Measurements from ENCODE around the gene ZGLP1. TPM values are rescaled to one million over a fixed set of nuclear protein-coding genes. Genes with fewer than 3 reads are reported as not detected.

ZGLP1 gene
- total RNA-seq, 1 donor from 2014 or later = 3.4 TPM

- Mint-ChIP-seq H3K27ac (ENCODE audit: unreplicated experiment) (no peak overlapping the region), H3K36me3 (ENCODE audit: low read depth, unreplicated experiment) (peaks cover 2% of the 10 kb centered on the region), H3K27me3 (ENCODE audit: low read depth, unreplicated experiment) (peaks cover 81% of the 10 kb centered on the region), H3K9me3 (ENCODE audit: unreplicated experiment) (peaks cover 23% of the 10 kb centered on the region), H3K4me1 (ENCODE audit: low read depth, unreplicated experiment) (peaks cover 5% of the 10 kb centered on the region), H3K4me3 (ENCODE audit: unreplicated experiment) (no peak overlapping the region)
- H3K4me1 ChIP-seq (ENCODE audit: insufficient read depth, low read length) = peaks cover 32% of the 10 kb centered on the region
- peaks cover 57% of the 10 kb centered on the region for H3K27me3 ChIP-seq (ENCODE audit: insufficient read depth, low read length)
- H3K27ac ChIP-seq (ENCODE audit: low read depth, low read length) = no peak overlapping the region
- H3K4me3 ChIP-seq (ENCODE audit: insufficient read depth, low read depth, low read length) = peak overlapping the region; percentile 36
- H2AFZ ChIP-seq (ENCODE audit: low read depth, low read length) = peak overlapping the region; percentile 60
- TF ChIP-seq, protein P1, sequence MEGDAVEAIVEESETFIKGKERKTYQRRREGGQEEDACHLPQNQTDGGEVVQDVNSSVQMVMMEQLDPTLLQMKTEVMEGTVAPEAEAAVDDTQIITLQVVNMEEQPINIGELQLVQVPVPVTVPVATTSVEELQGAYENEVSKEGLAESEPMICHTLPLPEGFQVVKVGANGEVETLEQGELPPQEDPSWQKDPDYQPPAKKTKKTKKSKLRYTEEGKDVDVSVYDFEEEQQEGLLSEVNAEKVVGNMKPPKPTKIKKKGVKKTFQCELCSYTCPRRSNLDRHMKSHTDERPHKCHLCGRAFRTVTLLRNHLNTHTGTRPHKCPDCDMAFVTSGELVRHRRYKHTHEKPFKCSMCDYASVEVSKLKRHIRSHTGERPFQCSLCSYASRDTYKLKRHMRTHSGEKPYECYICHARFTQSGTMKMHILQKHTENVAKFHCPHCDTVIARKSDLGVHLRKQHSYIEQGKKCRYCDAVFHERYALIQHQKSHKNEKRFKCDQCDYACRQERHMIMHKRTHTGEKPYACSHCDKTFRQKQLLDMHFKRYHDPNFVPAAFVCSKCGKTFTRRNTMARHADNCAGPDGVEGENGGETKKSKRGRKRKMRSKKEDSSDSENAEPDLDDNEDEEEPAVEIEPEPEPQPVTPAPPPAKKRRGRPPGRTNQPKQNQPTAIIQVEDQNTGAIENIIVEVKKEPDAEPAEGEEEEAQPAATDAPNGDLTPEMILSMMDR (IDR thresholded peaks at IDR 0.05; ENCODE audit: insufficient read depth, low read depth, low read length) = no peak
- peak; percentile 35 for TF ChIP-seq EZH2 (IDR thresholded peaks at IDR 0.05; ENCODE audit: insufficient read depth, low read length)
- no peak overlapping the region for H3K9ac ChIP-seq (ENCODE audit: low read length)
- peaks cover 16% of the 10 kb centered on the region for H4K20me1 ChIP-seq (ENCODE audit: insufficient read depth, low read length)
- peaks cover 7% of the 10 kb centered on the region for H3K9me3 ChIP-seq (ENCODE audit: insufficient read depth, low read depth, low read length)
- FAIRE-seq = no peak
- H3K4me2 ChIP-seq (ENCODE audit: low read length) = peak overlapping the region; percentile 82
- DNase-seq (ENCODE audit: low read depth) = no peak
- H3K36me3 ChIP-seq (ENCODE audit: insufficient read depth, low read length) = no peaks in the 10 kb centered on the region
- no peaks in the 10 kb centered on the region for H3K79me2 ChIP-seq (ENCODE audit: insufficient read depth, low read length)
Measured at GRCh38 chr19:10289167-10289835, 20.3 kb downstream of the ZGLP1 start.

GRCh38 chr19:10288662-10289166, 20.9 kb downstream of the ZGLP1 start:
- Histone ChIP-seq H3K27ac (ENCODE audit: low read depth, low read length) (no peak overlapping the region), H3K27me3 (ENCODE audit: insufficient read depth, low read length) (peaks cover 51% of the 10 kb centered on the region), H3K36me3 (ENCODE audit: insufficient read depth, low read length) (no peaks in the 10 kb centered on the region), H4K20me1 (ENCODE audit: insufficient read depth, low read length) (peaks cover 16% of the 10 kb centered on the region), H3K4me3 (ENCODE audit: insufficient read depth, low read depth, low read length) (peak overlapping the region; percentile 36), H3K79me2 (ENCODE audit: insufficient read depth, low read length) (no peaks in the 10 kb centered on the region), H3K4me1 (ENCODE audit: insufficient read depth, low read length) (peaks cover 32% of the 10 kb centered on the region), H3K4me2 (ENCODE audit: low read length) (peak overlapping the region; percentile 82), H3K9me3 (ENCODE audit: insufficient read depth, low read depth, low read length) (peaks cover 7% of the 10 kb centered on the region), H3K9ac (ENCODE audit: low read length) (no peak overlapping the region), H2AFZ (ENCODE audit: low read depth, low read length) (peak overlapping the region; percentile 60)
- Mint-ChIP-seq H3K4me3 (ENCODE audit: unreplicated experiment) (peak overlapping the region; percentile 20), H3K27ac (ENCODE audit: unreplicated experiment) (no peak overlapping the region), H3K4me1 (ENCODE audit: low read depth, unreplicated experiment) (peaks cover 5% of the 10 kb centered on the region), H3K9me3 (ENCODE audit: unreplicated experiment) (peaks cover 23% of the 10 kb centered on the region), H3K36me3 (ENCODE audit: low read depth, unreplicated experiment) (peaks cover 2% of the 10 kb centered on the region), H3K27me3 (ENCODE audit: low read depth, unreplicated experiment) (peaks cover 76% of the 10 kb centered on the region)
- no peak for FAIRE-seq
- no peak for DNase-seq (ENCODE audit: low read depth)
- no peak for TF ChIP-seq EZH2 (IDR thresholded peaks at IDR 0.05; ENCODE audit: insufficient read depth, low read length)
- TF ChIP-seq, protein P1 (IDR thresholded peaks at IDR 0.05; ENCODE audit: insufficient read depth, low read depth, low read length) = no peak

Data from astrocyte (in vitro differentiated cells and primary cell).